Neuronal stem cell (in vitro differentiated cells): ENCODE results near the gene SCN10A. TPM values are rescaled to one million over a fixed set of nuclear protein-coding genes. Genes with fewer than 3 reads are reported as not detected.

Experiments used
- DNase-seq: peaks from one replicate; pipeline ENCODE4 v3.0.0-alpha.2; 2013; ENCODE audit warnings: low spot score
- H2AFZ ChIP-seq: one replicate; pipeline ENCODE4 v1.6.1; 2013; ENCODE audit warnings: mild to moderate bottlenecking, low read length, inconsistent platforms
- H2AK5ac ChIP-seq: 2 replicates; pipeline ENCODE4 v1.6.1; 2013; ENCODE audit warnings: low read depth, mild to moderate bottlenecking, inconsistent platforms, low read length, moderate library complexity, mixed read lengths
- H2BK120ac ChIP-seq: 2 replicates; pipeline ENCODE4 v1.6.1; 2013; ENCODE audit warnings: low read depth, mild to moderate bottlenecking, inconsistent platforms, low read length, moderate library complexity, mixed read lengths
- H2BK12ac ChIP-seq: one replicate; pipeline ENCODE4 v1.6.1; 2013; ENCODE audit warnings: low read length, inconsistent platforms
- H2BK15ac ChIP-seq: 2 replicates; pipeline ENCODE4 v1.6.1; 2013; ENCODE audit warnings: mild to moderate bottlenecking, low read length, inconsistent platforms, mixed read lengths
- H2BK5ac ChIP-seq: one replicate; pipeline ENCODE4 v1.6.1; 2013; ENCODE audit warnings: inconsistent platforms, mild to moderate bottlenecking, low read length, moderate library complexity
- H3K14ac ChIP-seq: one replicate; pipeline ENCODE4 v1.6.1; 2013; ENCODE audit warnings: low read length, inconsistent platforms
- H3K18ac ChIP-seq: 2 replicates; pipeline ENCODE4 v1.6.1; 2013; ENCODE audit warnings: low read length, inconsistent platforms
- H3K23ac ChIP-seq: 2 replicates; pipeline ENCODE4 v1.6.1; 2013; ENCODE audit warnings: low read depth, mild to moderate bottlenecking, mixed read lengths, low read length, inconsistent platforms; ENCODE audit not compliant: poor library complexity
- H3K27ac ChIP-seq: replicated peaks from 3 replicates; pipeline ENCODE4 v1.5.1; 2013; ENCODE audit warnings: low read length, inconsistent platforms
- H3K27me3 ChIP-seq, 3 experiments: 2 replicates each; pipeline ENCODE4 v1.6.1; 2013; ENCODE audit warnings: low read length in 3 of 3, mild to moderate bottlenecking in 2 of 3, inconsistent platforms in 1 of 3, low read depth in 1 of 3, mixed read lengths in 1 of 3, moderate library complexity in 1 of 3; ENCODE audit not compliant: control insufficient read depth in 3 of 3, insufficient read depth in 3 of 3
- H3K36me3 ChIP-seq, 2 donors: replicated peaks in 1 of 2; 2 replicates each; pipeline ENCODE4 v1.6.1; 2013; ENCODE audit warnings: low read length in 2 of 2; ENCODE audit not compliant: control insufficient read depth in 2 of 2, insufficient read depth in 2 of 2
- H3K4ac ChIP-seq: 2 replicates; pipeline ENCODE4 v1.6.1; 2013; ENCODE audit warnings: inconsistent platforms, mild to moderate bottlenecking, low read length, moderate library complexity
- H3K4me1 ChIP-seq, 2 donors: 1 replicate in 1 of 2; 2 replicates in 1 of 2; pipeline ENCODE4 v1.6.1; 2013; ENCODE audit warnings: low read length in 2 of 2, low read depth in 1 of 2; ENCODE audit not compliant: control insufficient read depth in 2 of 2, insufficient read depth in 1 of 2
- H3K4me2 ChIP-seq: one replicate; pipeline ENCODE4 v1.6.1; 2013; ENCODE audit warnings: mild to moderate bottlenecking, low read length, inconsistent platforms; ENCODE audit not compliant: insufficient read depth, poor library complexity, severe bottlenecking
- H3K4me3 ChIP-seq, 2 donors: 2 replicates each; pipeline ENCODE4 v1.5.1; 2013; ENCODE audit warnings: low read length in 2 of 2, mild to moderate bottlenecking in 2 of 2, inconsistent platforms in 1 of 2, moderate library complexity in 1 of 2
- H3K79me1 ChIP-seq: one replicate; pipeline ENCODE4 v1.6.1; 2013; ENCODE audit warnings: low read depth, mild to moderate bottlenecking, inconsistent platforms, low read length, moderate library complexity
- H3K9ac ChIP-seq: one replicate; pipeline ENCODE4 v1.6.1; 2013; ENCODE audit warnings: mild to moderate bottlenecking, low read depth, low read length, inconsistent platforms; ENCODE audit not compliant: poor library complexity
- H3K9me3 ChIP-seq, 2 donors: replicated peaks in 1 of 2; 2 replicates each; pipeline versions ENCODE3 to v1.6.1; 2013; ENCODE audit warnings: low read length in 2 of 2, mild to moderate bottlenecking in 2 of 2, inconsistent platforms in 1 of 2, low read depth in 1 of 2, mixed read lengths in 1 of 2, moderate library complexity in 1 of 2; ENCODE audit not compliant: control insufficient read depth in 2 of 2, insufficient read depth in 1 of 2
- H4K8ac ChIP-seq: one replicate; pipeline ENCODE4 v1.6.1; 2013; ENCODE audit warnings: low read depth, mild to moderate bottlenecking, inconsistent platforms, low read length, moderate library complexity
- H4K91ac ChIP-seq: one replicate; pipeline ENCODE4 v1.6.1; 2013; ENCODE audit warnings: low read length, low read depth, mild to moderate bottlenecking, inconsistent platforms; ENCODE audit not compliant: poor library complexity
- WGBS, 2 donors: extraction: QIAGEN DNeasy Blood & Tissue Kit; methylation state at CpG; one replicate each; pipeline ENCODE4 v1.1.7; 2013; ENCODE audit warnings: missing lambda C conversion rate in 2 of 2, mixed read lengths in 1 of 2; ENCODE audit not compliant: insufficient read length in 2 of 2, insufficient replicate concordance in 1 of 2; ENCODE audit errors: extremely low coverage in 2 of 2; 5-methylcytosine and 5-hydroxymethylcytosine counted together
- polyA plus RNA-seq, 2 experiments: library from polyadenylated mRNA; stranded (reverse); fragments of 200-250 nt; gene quantifications; one replicate each; pipeline ENCODE4 v1.2.3, GENCODE V29; 2013

Gene SCN10A
- not detected for polyA plus RNA-seq (2013, experiment 1 of 2)
- not detected for polyA plus RNA-seq (2013, experiment 2 of 2)

DNA sequence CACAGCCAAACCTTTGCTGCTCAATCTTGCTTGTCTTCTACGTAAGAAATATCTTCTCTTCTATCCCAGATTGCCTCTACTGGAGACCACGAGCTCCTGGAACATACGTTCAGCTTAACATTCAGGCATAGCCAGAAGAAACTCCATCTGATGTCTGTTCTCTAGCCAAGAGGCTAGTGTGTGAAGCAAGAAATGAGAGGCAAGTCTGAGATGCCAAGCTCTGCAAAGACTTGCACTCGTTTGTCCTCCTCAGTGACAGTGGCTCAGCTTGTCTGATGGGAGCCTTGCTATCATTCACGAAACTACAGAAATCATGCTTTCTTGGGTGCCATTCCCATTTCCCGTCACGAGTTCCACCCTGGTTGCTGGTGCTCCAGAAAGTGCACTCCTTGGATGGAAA is at the start of gene SCN10A:
Gene SCN10A (minus strand): TSS at position 192 of the 400 bp plus-strand sequence. CDS start 22,207 bp downstream, outside the sequence.
- no peaks in the 10 kb centered on the region for H3K9me3 ChIP-seq
- H3K36me3 ChIP-seq, result no peaks in the 10 kb centered on the region
- no peak within 1 kb of the TSS for H3K18ac ChIP-seq
- H3K27ac ChIP-seq, result no peak within 1 kb of the TSS
- no peak within 1 kb of the TSS for H3K23ac ChIP-seq
- H3K4me2 ChIP-seq, result no peak within 1 kb of the TSS
- H3K4me3 ChIP-seq, result no peak within 1 kb of the TSS
- no peak within 1 kb of the TSS for H3K4ac ChIP-seq
- H3K9ac ChIP-seq, result no peak within 1 kb of the TSS
- no peak for DNase-seq
- no peak within 1 kb of the TSS for H2BK12ac ChIP-seq
- H3K27me3 ChIP-seq, result no peaks in the 10 kb centered on the region
- H4K8ac ChIP-seq, result no peak within 1 kb of the TSS
- H3K79me1 ChIP-seq, result no peaks in the 10 kb centered on the region
- H2BK15ac ChIP-seq, result no peak within 1 kb of the TSS
- no peak within 1 kb of the TSS for H4K91ac ChIP-seq
- H2BK120ac ChIP-seq, result no peak within 1 kb of the TSS
- H2AK5ac ChIP-seq, result no peak within 1 kb of the TSS
- H2BK5ac ChIP-seq, result no peak within 1 kb of the TSS
- no peak within 1 kb of the TSS for H3K14ac ChIP-seq
- WGBS, 2 donors, result no CpG with 5 or more reads among the region's 7 CpGs
- no peak within 1 kb of the TSS for H2AFZ ChIP-seq
- peaks cover 0 to 3% of the 10 kb centered on the region in 2 donors for H3K4me1 ChIP-seq

DNA sequence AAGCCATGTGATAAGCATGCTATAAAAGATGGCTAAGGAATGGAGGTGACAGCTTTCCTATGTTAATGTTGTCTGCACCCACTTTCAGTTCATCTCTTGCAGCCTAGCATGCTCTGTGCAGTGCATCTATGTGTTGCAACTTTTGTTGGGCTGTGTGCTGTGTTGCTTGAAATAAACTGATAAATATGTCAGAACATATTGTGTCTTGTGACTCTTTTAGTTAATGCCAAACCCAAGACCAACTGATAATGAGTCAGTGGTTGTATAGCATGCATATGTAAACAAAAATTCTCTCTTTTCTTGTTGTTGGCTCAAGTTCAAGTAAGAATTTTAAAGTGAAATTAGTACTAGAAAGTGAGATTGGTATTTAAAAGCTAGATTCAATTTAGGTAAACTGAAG is 37.0 kb upstream of the SCN10A start:
- H3K27me3 ChIP-seq, result no peaks in the 10 kb centered on the region
- no peak overlapping the region for H2AK5ac ChIP-seq
- H2BK15ac ChIP-seq, result no peak overlapping the region
- no peak overlapping the region for H2BK12ac ChIP-seq
- H2BK5ac ChIP-seq, result no peak overlapping the region
- no peak overlapping the region for H3K27ac ChIP-seq
- H3K79me1 ChIP-seq, result no peaks in the 10 kb centered on the region
- H3K14ac ChIP-seq, result no peak overlapping the region
- no peaks in the 10 kb centered on the region for H3K4me1 ChIP-seq
- no peak overlapping the region for H4K91ac ChIP-seq
- H3K9ac ChIP-seq, result no peak overlapping the region
- no peaks in the 10 kb centered on the region for H3K9me3 ChIP-seq
- H3K23ac ChIP-seq, result no peak overlapping the region
- no peak overlapping the region for H3K18ac ChIP-seq
- no peak overlapping the region for H2BK120ac ChIP-seq
- no peak for DNase-seq
- no peak overlapping the region for H3K4me3 ChIP-seq
- peak overlapping the region; percentile 17 for H4K8ac ChIP-seq
- H3K4ac ChIP-seq, result no peak overlapping the region
- no peak overlapping the region for H2AFZ ChIP-seq
- H3K36me3 ChIP-seq, result no peaks in the 10 kb centered on the region
- H3K4me2 ChIP-seq, result no peak overlapping the region

DNA sequence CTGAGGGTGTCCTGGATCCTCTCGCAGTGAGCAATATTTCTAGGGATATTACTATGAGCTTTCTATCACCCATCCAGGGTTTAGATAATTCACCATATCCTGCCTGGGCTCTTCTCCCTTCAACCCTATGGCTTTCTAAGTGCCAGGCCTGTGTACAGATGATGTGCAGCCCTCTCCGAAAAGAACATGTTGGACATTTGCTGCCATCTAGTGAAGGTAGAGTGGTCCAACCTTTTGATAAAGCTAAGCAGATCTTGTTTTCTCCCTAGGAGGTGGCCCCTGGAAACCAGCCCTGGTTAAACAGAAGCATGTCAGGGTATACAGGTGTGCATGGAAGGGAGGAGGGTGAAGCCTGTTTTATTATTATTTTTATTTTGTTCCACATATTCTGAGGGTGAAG is 27.9 kb upstream of the SCN10A start:
- DNase-seq, result peak; percentile 39

DNA sequence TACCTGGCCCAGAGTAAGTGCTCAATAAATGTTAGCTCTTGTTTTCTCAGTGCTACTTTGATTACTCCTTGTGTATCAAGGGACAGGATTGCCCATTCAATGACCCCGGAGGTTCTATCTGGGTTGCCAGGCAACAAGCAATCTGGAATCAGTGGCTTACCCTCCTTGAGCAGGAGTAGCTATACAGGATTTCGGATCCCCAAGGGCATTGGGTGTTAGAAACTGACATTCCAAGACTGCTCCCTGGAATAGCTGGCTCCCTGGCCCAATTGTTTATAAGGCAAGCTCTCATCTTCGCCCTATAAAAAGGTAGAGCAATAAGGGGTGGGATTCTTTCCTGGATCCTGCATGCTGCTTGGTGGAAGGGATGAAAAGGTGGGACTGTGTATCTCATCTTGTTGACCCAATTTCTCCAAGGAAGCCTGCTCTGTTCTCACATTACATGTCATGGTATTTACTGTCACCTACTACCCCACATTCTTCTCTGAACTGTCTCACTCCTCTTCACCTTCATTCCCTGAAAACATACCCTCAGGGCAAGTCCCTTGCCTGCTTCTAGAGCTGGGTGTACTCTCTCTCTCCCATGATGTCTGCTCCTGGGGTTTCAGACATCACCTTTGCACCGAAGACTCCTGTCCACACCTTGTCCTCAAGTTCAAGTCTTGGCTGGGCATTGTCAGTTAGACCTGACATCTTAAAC is 26.4 kb upstream of the SCN10A start:
- Histone ChIP-seq H3K36me3 (no peaks in the 10 kb centered on the region), H3K9ac (no peak overlapping the region), H3K9me3 (no peaks in the 10 kb centered on the region), H3K4me2 (no peak overlapping the region), H3K14ac (no peak overlapping the region), H4K8ac (no peak overlapping the region), H2BK15ac (no peak overlapping the region), H2AK5ac (no peak overlapping the region), H3K79me1 (no peaks in the 10 kb centered on the region), H2BK12ac (no peak overlapping the region), H2AFZ (no peak overlapping the region), H3K27me3 (no peaks in the 10 kb centered on the region), H3K4me1 (peaks cover 0 to 4% of the 10 kb centered on the region in 2 donors), H3K23ac (no peak overlapping the region), H3K18ac (no peak overlapping the region), H3K4ac (no peak overlapping the region), H3K27ac (no peak overlapping the region), H4K91ac (no peak overlapping the region), H3K4me3 (no peak overlapping the region), H2BK5ac (no peak overlapping the region), H2BK120ac (no peak overlapping the region)
- no CpG with 5 or more reads among the region's 4 CpGs for WGBS, 2 donors
- DNase-seq, result no peak

More for the DNA sequence above, 27.9 kb upstream of the SCN10A start:
- no peak overlapping the region for H3K14ac ChIP-seq
- no peak overlapping the region for H3K23ac ChIP-seq
- peaks cover 0 to 4% of the 10 kb centered on the region in 2 donors for H3K4me1 ChIP-seq
- H3K36me3 ChIP-seq, result no peaks in the 10 kb centered on the region
- no peaks in the 10 kb centered on the region for H3K9me3 ChIP-seq
- no peak overlapping the region for H4K91ac ChIP-seq
- H2BK5ac ChIP-seq, result no peak overlapping the region
- H3K4ac ChIP-seq, result no peak overlapping the region
- no peak overlapping the region for H3K9ac ChIP-seq
- H4K8ac ChIP-seq, result no peak overlapping the region
- no peaks in the 10 kb centered on the region for H3K79me1 ChIP-seq
- H2BK12ac ChIP-seq, result no peak overlapping the region
- H2BK120ac ChIP-seq, result no peak overlapping the region
- no peak overlapping the region for H3K27ac ChIP-seq
- WGBS, 2 donors, result no CpG with 5 or more reads among the region's 2 CpGs
- no peak overlapping the region for H2AFZ ChIP-seq
- H3K27me3 ChIP-seq, result no peaks in the 10 kb centered on the region
- H3K4me2 ChIP-seq, result no peak overlapping the region
- no peak overlapping the region for H2AK5ac ChIP-seq
- H3K18ac ChIP-seq, result no peak overlapping the region
- no peak overlapping the region for H2BK15ac ChIP-seq
- no peak overlapping the region for H3K4me3 ChIP-seq
